ENCODE data around the gene CORIN. TPM values are rescaled to one million over a fixed set of nuclear protein-coding genes. Genes with fewer than 3 reads are reported as not detected.

The CORIN gene
- total and polyA plus RNA-seq, 9 donors = 0.20 to 7.9 (median 0.80) TPM; not detected in 1

DNA sequence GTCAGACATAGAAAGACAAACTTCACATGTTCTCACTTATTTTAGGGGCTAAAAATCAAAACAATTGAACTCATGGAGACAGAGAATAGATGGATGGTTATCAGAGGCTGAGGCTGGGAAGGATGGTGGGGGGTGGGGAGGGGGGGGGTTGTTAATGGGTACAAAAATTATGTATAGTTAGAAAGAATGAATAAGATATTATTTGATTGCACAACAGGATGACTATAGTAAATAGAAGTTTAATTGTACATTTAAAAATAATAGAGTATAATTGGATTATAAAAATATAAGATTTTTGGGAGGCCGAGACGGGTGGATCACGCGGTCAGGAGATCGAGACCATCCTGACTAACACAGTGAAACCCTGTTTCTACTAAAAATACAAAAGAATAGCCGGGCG, 33.3 kb downstream of the CORIN start:
- DNase-seq = no peak
- Histone ChIP-seq H3K27me3 (no peaks in the 10 kb centered on the region), H3K27ac (no peak overlapping the region), H3K4me3 (no peak overlapping the region), H3K4me1 (ENCODE audit: insufficient read depth) (no peaks in the 10 kb centered on the region), H3K9me3 (no peaks in the 10 kb centered on the region), H3K36me3 (no peaks in the 10 kb centered on the region)
- TF ChIP-seq, protein P1, sequence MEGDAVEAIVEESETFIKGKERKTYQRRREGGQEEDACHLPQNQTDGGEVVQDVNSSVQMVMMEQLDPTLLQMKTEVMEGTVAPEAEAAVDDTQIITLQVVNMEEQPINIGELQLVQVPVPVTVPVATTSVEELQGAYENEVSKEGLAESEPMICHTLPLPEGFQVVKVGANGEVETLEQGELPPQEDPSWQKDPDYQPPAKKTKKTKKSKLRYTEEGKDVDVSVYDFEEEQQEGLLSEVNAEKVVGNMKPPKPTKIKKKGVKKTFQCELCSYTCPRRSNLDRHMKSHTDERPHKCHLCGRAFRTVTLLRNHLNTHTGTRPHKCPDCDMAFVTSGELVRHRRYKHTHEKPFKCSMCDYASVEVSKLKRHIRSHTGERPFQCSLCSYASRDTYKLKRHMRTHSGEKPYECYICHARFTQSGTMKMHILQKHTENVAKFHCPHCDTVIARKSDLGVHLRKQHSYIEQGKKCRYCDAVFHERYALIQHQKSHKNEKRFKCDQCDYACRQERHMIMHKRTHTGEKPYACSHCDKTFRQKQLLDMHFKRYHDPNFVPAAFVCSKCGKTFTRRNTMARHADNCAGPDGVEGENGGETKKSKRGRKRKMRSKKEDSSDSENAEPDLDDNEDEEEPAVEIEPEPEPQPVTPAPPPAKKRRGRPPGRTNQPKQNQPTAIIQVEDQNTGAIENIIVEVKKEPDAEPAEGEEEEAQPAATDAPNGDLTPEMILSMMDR (IDR thresholded peaks at IDR 0.05) = no peak
- TF ChIP-seq POLR2A (IDR thresholded peaks at IDR 0.05) = no peak
- TF ChIP-seq EP300 (IDR thresholded peaks at IDR 0.05) = no peak
- 93 to 97% (median 94%) methylated on average over 7 of the region's 7 CpGs for WGBS, 3 donors
- intact Hi-C loops (cut with DNase I) = no loop called here

- no peaks in the 10 kb centered on the region for H3K4me1 ChIP-seq (ENCODE audit: insufficient read depth)
- TF ChIP-seq, protein P1 (IDR thresholded peaks at IDR 0.05) = no peak
- TF ChIP-seq EP300 (IDR thresholded peaks at IDR 0.05) = no peak
- H3K27ac ChIP-seq = no peak overlapping the region
- WGBS, 3 donors = 85 to 93% (median 90%) methylated on average over 3 of the region's 3 CpGs
- DNase-seq = no peak
- intact Hi-C loops (cut with DNase I) = no loop called here
- H3K36me3 ChIP-seq = no peaks in the 10 kb centered on the region
- H3K27me3 ChIP-seq = no peaks in the 10 kb centered on the region
- H3K4me3 ChIP-seq = no peak overlapping the region
- H3K9me3 ChIP-seq = no peaks in the 10 kb centered on the region
Observed at GRCh38 chr4:47801481-47802002, 36.3 kb downstream of the CORIN start.

GRCh38 chr4:47798165-47798564, 39.7 kb downstream of the CORIN start:
- H3K4me3 ChIP-seq = no peak overlapping the region
- 14 to 27% (median 24%) methylated on average over 3 of the region's 3 CpGs for WGBS, 3 donors
- no peak for TF ChIP-seq POLR2A (IDR thresholded peaks at IDR 0.05)
- TF ChIP-seq EP300 (IDR thresholded peaks at IDR 0.05) = no peak
- TF ChIP-seq, protein P1 (IDR thresholded peaks at IDR 0.05) = no peak

GRCh38 chr4:47791965-47792364, 45.9 kb downstream of the CORIN start:
- DNase-seq = no peak
- Histone ChIP-seq H3K4me3 (no peak overlapping the region), H3K27ac (no peak overlapping the region), H3K9me3 (no peaks in the 10 kb centered on the region), H3K4me1 (ENCODE audit: insufficient read depth) (no peaks in the 10 kb centered on the region), H3K36me3 (no peaks in the 10 kb centered on the region), H3K27me3 (no peaks in the 10 kb centered on the region)
- 45 to 68% (median 57%) methylated on average over 2 of the region's 2 CpGs for WGBS, 3 donors
- no peak for TF ChIP-seq EP300 (IDR thresholded peaks at IDR 0.05)
- TF ChIP-seq, protein P1 (IDR thresholded peaks at IDR 0.05) = no peak
- no peak for TF ChIP-seq POLR2A (IDR thresholded peaks at IDR 0.05)
- intact Hi-C loops (cut with DNase I) = no loop called here

More at GRCh38 chr4:47798165-47798564, 39.7 kb downstream of the CORIN start:
- H3K27ac ChIP-seq = no peak overlapping the region
- intact Hi-C loops (cut with DNase I) = no loop called here
- H3K9me3 ChIP-seq = no peaks in the 10 kb centered on the region
- no peak for DNase-seq
- no peaks in the 10 kb centered on the region for H3K27me3 ChIP-seq
- H3K4me1 ChIP-seq (ENCODE audit: insufficient read depth) = no peaks in the 10 kb centered on the region
- H3K36me3 ChIP-seq = no peaks in the 10 kb centered on the region
